GM19193 (cell line): Measurements from ENCODE around the gene MDFIC.

Experiments
- POLR2A ChIP-seq: IDR thresholded peaks from 4 replicates; pipeline ENCODE4 v1.6.1; 2011; ENCODE audit not compliant: insufficient read depth, insufficient read length; ENCODE audit errors: extremely low read depth

MDFIC gene, protein sequence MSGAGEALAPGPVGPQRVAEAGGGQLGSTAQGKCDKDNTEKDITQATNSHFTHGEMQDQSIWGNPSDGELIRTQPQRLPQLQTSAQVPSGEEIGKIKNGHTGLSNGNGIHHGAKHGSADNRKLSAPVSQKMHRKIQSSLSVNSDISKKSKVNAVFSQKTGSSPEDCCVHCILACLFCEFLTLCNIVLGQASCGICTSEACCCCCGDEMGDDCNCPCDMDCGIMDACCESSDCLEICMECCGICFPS

DNA sequence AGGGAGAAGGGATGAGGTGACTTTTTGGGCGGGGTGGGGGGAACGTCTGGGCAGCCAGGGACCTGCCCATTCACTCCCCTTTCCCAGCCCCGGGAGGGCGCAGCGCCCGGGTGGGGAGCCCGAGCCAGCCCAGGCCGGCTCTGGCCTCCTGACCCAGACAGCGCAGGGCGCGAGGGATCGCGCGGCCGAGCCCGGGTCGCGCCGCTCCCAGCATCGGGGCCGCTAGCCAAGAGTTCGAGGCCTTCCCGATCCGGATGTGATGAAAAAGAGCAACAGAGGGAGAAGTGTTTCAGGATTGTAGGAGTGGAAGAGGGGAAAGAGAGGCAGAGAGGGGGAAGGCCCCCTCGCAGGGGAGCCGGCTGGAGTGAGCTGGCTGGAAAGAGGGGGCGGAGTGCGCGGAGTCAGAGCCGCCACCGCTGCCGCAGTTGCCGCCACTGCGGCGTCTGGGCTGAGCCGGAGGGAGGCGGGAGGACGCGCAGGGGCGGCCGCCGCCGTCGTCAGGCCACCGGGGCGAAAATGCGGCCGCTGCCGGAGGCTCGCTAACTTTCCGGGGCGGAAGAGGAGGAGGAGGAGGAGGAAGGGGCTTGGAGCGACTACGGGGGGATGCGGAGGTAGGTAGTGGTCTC lies at the start of gene MDFIC:
Gene MDFIC (plus strand): TSS at position 69 of the 626 bp plus-strand sequence. CDS start 940 bp downstream, outside the sequence.
- peak; percentile 81 for TF ChIP-seq POLR2A

DNA sequence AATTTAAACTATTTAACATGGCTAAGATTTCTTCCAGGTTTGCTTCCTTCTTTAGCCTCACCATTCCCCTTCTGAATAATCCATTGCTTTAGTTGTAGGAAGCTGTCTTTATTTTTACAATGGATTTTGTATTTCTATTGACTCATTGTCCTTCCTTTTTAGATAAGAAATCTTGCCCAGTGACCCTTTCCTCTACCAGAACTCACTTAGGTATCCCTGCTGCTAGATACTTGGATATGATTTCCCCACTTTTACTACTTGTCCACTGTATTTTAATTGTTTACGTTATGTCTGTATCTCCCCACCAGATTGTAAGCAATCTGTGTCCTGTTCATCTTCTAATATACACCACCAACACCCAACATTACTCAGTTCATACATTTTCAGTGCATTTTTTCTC lies 47.7 kb upstream of the MDFIC start:
- no peak for TF ChIP-seq POLR2A

DNA sequence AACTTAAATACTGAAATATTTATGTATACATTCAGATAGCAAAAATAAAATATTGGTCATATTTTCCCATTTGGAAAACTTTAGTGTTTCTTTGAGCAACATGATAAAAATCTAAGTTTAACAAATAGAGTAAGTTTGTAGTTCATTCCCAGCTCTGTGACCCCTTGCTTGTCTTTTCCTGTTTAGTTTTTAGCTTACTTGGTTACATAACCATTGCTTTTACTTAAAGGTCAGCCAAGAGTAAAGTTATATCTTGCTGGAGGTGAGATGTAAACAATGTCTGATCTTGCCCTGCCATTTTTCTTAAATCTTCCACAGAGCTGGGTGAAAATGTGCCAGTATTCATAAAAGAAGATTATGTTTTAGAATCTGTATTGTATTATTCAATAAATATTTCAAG lies 46.7 kb upstream of the MDFIC start:
- TF ChIP-seq POLR2A, result no peak

DNA sequence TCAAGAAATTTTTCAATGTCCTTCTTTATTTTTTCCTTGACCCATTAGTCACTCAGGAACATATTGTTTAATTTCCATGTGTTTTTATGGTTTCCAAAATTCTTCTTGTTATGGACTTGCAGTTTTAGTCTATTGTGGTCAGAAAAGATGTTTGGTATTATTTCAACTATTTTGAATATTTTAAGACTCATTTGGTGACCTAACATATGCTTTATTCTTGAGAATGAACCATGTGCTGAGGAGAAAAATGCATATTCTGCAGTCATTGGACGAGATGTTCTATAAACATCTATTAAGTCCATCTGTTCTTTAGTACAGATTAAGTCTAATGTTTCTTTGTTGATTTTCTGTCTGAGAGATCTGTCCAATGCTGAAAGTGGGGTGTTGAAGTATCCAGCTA lies 42.3 kb upstream of the MDFIC start:
- TF ChIP-seq POLR2A, result no peak

DNA sequence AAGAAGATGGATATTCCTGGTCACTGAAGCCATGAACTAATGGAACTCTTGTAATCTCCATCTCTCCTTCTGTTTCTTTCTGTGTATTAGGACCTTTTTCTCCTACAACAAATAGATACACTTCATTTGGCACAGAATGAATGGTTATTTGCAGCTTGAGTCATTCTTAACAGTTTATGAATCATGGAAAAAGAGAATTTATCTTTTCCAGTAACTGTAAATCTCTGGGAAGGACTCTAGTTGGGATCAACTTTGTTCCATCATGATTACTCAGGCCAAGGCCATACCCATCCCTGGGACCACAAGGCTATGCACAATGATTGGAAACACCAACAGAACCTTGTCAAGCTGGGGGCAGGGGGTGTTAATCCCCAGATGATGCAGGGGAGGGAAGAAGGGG lies 36.1 kb upstream of the MDFIC start:
- TF ChIP-seq POLR2A, result no peak

DNA sequence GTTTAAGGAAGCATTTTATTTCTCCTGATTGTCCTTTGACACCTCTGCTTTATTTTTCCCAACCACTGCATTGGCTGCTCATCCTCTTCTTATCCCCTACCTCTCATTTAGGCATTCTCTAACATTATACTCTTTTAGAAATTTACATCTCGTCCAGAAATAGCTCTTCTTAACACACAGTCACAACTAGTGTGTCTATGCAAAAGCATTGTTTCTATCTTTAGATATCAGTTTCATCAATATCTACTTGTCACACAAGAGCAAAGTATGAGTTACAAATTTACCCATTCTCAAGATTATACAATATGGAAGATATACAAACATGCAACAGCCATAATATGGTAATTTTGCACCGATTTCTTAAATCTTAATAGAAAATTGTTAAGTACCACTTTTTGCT lies 35.7 kb upstream of the MDFIC start:
- TF ChIP-seq POLR2A, result no peak

DNA sequence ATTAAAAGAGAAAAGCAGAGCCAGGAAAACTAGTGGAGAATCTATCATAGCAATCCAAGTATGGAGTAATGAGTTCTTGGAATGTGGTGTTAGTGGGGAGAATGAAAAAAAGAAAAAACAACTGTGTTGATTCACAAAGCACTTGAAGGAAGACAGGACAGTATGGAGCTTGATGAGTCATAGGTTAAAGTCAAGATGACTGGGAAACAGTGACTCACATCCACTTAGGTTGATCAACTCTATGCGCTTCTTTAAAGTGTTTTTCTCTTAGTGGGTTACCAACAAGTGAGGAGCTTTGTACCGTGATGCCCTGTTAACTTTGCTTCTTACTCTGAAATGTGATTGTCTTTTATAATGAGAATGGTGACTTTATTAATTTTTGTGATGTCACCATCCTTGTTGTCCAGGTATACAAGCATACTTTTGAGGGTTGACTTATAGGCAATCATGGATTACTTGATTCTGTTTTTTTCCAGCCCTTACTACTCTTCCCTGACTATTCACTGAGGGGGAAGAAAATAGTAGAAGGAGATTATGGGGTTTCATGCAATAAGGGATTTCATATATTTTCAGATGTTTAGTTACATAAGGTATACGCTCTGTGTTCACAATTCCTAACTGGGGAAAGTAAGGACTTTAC lies 32.1 kb upstream of the MDFIC start:
- no peak for TF ChIP-seq POLR2A

DNA sequence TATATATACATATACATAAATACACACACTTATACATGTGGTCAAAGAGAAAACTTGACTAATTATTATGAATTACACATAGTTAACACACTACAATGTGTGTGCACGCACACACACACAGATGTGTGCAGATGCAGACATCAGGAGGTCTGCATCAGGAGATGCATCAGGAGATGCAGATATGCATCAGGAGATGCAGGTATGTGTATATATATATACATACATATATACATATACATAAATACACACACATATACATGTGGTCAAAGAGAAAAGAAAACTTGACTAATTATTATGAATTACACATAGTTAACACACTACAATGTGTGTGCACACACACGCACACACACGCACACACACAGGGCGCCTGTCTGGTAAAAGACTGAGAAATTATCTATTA lies 31.3 kb upstream of the MDFIC start:
- TF ChIP-seq POLR2A, result no peak

DNA sequence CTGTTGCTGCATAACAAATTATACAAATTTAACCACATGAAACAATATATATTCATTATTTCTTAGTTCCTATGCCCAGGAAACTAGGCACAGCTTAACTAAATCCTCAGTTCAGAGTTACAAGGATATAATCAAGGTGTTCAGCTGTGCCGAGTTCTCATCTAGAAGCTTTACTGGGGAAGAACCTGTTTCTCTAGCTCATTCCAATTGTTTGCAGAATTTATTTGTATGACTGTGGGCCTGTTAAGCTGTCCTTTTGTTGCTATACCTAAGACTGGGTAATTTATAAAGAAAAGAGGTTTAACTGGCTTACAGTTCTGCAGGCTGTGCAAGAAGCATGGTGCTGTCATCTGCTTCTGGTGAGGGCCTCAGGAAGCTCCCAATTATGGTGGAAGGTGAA lies 21.8 kb upstream of the MDFIC start:
- TF ChIP-seq POLR2A, result no peak

DNA sequence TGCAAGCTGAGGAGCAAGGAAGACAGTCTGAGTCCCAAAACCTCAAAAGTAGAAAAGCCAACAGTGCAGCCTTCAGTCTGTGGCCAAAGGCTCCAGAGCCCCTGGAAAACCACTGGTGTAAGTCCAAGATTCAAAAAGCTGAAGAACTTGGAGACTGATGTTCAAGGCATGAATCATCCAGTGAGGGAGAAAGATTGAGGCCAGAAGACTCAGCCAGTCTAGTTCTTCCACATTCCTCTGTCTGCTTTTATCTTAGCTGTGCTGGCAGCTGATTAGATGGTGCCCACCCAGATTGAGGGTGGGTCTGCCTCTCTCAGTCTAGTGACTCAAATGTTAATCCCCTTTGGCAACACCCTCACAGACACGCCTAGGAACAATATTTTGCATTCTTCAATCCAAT lies 20.1 kb upstream of the MDFIC start:
- TF ChIP-seq POLR2A, result no peak

DNA sequence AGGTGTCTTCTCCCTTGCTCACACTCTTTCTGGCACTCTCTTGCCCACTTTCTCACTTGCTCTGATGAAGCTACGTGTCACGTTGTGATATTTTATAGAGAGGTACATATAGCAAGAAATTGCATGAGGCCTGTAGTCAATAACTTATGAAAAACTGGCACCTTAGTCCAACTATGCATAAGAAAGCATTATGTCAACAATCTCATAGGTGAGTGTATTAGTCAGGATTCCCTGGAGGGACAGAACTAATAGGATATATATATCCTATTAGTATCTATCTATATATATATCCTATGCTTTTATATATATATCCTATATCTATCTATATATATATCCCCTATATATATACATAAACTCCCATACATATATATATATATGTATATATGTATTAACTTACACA lies 18.8 kb upstream of the MDFIC start:
- no peak for TF ChIP-seq POLR2A

DNA sequence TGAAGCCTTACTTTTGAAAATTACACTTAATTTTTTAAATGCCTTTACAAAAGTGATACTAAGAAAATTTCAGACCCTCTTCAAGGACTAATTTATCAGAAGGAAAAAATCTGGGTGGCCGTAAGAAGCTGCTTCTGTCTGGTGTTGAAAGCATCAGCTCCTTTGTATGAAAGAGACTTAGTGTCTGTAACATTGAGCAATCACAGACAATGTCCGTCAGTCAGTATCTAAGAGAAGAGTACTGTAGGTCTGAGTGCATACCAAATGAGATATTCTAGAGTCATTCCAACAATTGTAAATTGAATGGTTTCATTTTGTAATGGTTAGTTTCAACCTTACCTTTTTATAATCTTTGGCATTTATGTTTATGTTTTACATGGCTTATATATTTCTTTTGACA lies 11.1 kb upstream of the MDFIC start:
- no peak for TF ChIP-seq POLR2A

DNA sequence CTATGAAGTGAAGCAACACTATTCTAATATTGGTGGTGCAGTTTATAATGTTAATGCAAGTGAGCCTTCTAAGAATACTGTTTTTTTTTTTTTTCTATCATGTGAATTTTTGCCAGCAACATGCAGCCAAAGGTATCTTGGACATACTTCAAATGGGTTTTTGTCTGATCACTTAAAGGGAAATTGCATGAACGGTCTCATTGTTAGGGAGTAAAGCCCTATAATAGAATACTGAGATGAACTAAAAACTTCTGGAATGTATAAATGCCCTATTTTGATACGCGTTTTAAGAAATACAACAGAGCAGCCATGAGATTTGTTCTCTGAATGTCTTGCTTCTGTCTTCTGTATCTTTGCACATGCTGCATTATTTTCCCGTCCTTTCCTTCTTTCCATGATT lies 10.5 kb upstream of the MDFIC start:
- no peak for TF ChIP-seq POLR2A

DNA sequence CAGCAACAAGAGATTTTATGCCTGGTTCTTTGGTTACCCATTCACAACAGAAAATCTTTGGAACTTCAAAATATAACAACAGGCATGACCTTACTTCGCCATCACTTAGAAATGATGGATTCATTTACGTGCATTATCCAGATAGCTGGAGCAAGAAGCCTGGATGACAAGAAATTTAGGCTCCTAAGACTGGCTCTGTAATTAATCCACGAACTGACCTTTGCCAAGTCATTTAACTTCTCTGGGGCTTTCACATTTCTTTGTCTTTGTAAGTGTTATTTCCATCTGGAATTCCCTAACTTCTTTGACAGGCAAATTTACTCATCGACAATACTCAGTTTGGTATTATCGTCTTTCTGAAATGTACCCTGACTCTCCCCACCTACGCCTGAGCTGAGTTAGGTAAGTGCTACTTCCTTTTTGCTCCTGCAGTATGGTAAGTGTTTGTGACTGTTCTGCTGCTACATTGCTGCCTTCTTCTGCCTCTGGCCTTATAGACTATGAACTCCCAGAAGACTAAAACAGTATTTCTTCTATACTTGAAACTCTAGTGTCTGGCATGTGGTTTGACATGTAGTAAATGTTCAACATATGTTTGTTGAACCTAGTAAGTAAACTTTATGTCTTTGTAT lies 5.5 kb upstream of the MDFIC start:
- TF ChIP-seq POLR2A, result peak; percentile 39

DNA sequence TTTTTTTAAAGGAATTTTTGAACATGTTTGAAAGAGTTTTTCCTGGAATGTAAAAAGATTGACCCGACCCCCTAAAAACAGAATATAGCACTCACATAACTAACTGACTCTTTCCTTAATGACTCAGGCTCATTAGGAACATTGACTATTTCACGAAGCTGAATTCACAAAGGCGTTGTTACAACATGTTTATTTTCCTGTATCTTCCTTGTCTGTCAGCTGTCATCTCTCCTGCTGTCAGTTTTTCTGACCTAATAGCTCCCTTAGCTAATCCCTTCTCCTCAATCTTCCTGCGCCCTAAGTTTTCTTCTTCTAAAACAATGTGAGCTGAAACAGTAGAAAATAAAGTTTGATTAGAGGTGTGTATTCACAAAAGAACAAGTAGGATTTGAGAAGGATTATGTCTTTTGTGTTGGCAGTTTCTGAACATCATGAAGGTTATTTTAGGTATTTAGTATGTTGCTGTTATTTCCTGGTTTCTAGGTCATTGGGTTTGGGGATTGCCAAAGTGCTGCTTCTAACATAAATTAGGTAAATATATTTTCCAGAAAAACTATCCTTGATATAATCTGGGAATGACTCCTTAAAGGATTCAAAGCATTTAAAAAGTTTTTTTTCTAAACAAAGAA lies 4.6 kb upstream of the MDFIC start:
- TF ChIP-seq POLR2A, result no peak
